PFSK-1 (cell line): ENCODE data around the gene SETBP1.

Experiments
- FOXP2 ChIP-seq: optimal IDR thresholded peaks from 2 replicates; pipeline ENCODE3; 2011; ENCODE audit warnings: borderline replicate concordance, control low read depth, inconsistent platforms; ENCODE audit not compliant: insufficient read depth; ENCODE audit errors: extremely low read length, extremely low read depth
- POLR2AphosphoS5 ChIP-seq: IDR thresholded peaks from 2 replicates; pipeline ENCODE4 v1.6.1; 2012; ENCODE audit warnings: low read depth, mild to moderate bottlenecking, control low read depth, low read length, moderate library complexity
- REST ChIP-seq, 2 experiments: IDR thresholded peaks; 2 replicates each; pipeline versions ENCODE4 v1.6.1 to v1.8.0; 2011 to 2012; ENCODE audit warnings: low read depth in 2 of 2, low read length in 2 of 2, control low read depth in 1 of 2, inconsistent platforms in 1 of 2, mild to moderate bottlenecking in 1 of 2, moderate library complexity in 1 of 2; ENCODE audit not compliant: insufficient read depth in 1 of 2
- SIN3A ChIP-seq: IDR thresholded peaks from 2 replicates; pipeline ENCODE4 v1.6.1; 2012; ENCODE audit warnings: mild to moderate bottlenecking, low read length, moderate library complexity, borderline replicate concordance; ENCODE audit not compliant: insufficient read depth
- TAF1 ChIP-seq: IDR thresholded peaks from 2 replicates; pipeline ENCODE4 v1.6.1; 2012; ENCODE audit warnings: low read length, control low read depth, borderline replicate concordance; ENCODE audit not compliant: insufficient read depth

The SETBP1 gene

GRCh38 chr18:44851856-44852621, 171.4 kb downstream of the SETBP1 start:
- no peak for TF ChIP-seq SIN3A
- no peak for TF ChIP-seq TAF1
- TF ChIP-seq REST (IDR thresholded peaks at IDR 0.05; ENCODE audit: insufficient read depth in 1 of 2, low read depth in 2 of 2, low read length in 2 of 2), result no peak
- no peak for TF ChIP-seq POLR2AphosphoS5
- no peak for TF ChIP-seq FOXP2

- TF ChIP-seq TAF1 (no peak), POLR2AphosphoS5 (no peak), REST (IDR thresholded peaks at IDR 0.05; ENCODE audit: insufficient read depth in 1 of 2, low read depth in 2 of 2, low read length in 2 of 2) (no peak), FOXP2 (no peak), SIN3A (no peak)
Observed at GRCh38 chr18:44852818-44853217, 172.1 kb downstream of the SETBP1 start.

GRCh38 chr18:44853430-44853829, 172.7 kb downstream of the SETBP1 start:
- TF ChIP-seq SIN3A, result no peak
- no peak for TF ChIP-seq FOXP2
- no peak for TF ChIP-seq TAF1
- TF ChIP-seq REST (IDR thresholded peaks at IDR 0.05; ENCODE audit: insufficient read depth in 1 of 2, low read depth in 2 of 2, low read length in 2 of 2), result no peak
- no peak for TF ChIP-seq POLR2AphosphoS5

- no peak for TF ChIP-seq TAF1
- no peak for TF ChIP-seq POLR2AphosphoS5
- TF ChIP-seq FOXP2, result no peak
- no peak for TF ChIP-seq REST (IDR thresholded peaks at IDR 0.05; ENCODE audit: insufficient read depth in 1 of 2, low read depth in 2 of 2, low read length in 2 of 2)
- TF ChIP-seq SIN3A, result no peak
Observed at GRCh38 chr18:44855681-44856080, 175.0 kb downstream of the SETBP1 start.
